ENCODE results near the gene EPAS1. TPM values are rescaled to one million over a fixed set of nuclear protein-coding genes. Genes with fewer than 3 reads are reported as not detected.

Gene EPAS1
- total RNA-seq, 1 donor, result 132 TPM

DNA sequence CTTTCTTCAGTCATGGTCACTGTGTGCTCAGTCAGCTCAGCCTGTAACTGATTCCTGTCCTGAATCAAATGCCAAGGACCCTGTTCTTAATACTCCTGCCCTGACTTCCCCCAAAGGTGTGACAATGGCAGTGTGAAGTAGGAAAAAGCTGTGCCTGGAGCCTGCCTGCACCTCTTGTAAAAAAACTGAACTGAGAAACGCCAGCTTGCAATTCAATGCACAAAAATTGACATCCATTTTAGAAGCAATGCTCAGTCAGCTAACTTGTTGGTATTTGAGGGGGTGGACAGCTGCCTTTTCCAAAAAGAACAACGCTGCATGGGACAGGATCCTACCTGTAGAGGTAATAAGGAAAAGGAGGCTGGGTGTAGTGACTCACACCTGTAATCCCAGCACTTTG, 115.9 kb downstream of the EPAS1 start:
- DNase-seq (ENCODE audit: low read depth), result no peak
- no peak overlapping the region for H3K4me3 ChIP-seq (ENCODE audit: low read depth, low read length)
- TF ChIP-seq CTCF (IDR thresholded peaks at IDR 0.05; ENCODE audit: insufficient read depth, low read depth, low read length), result no peak

DNA sequence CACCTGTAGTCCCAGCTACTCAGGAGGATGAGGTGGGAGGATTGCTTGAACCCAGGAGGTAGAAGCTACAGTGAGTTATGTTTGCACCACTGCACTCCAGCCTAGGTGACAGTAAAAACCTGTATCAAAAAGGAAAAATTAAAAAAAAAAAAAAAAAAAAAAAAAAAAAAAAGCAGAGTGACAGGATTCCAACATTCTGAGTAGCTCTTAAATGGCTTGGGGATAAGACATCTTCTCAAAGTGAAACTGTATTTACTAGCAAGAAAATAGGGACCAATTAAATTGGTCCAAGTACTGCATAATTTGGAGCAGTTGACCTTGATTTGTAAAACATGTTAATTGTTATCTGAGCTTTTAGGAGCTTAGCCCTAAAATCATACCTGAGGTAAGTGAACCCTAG, 116.4 kb downstream of the EPAS1 start:
- H3K4me3 ChIP-seq (ENCODE audit: low read depth, low read length), result no peak overlapping the region
- TF ChIP-seq CTCF (IDR thresholded peaks at IDR 0.05; ENCODE audit: insufficient read depth, low read depth, low read length), result no peak
- no peak for DNase-seq (ENCODE audit: low read depth)

DNA sequence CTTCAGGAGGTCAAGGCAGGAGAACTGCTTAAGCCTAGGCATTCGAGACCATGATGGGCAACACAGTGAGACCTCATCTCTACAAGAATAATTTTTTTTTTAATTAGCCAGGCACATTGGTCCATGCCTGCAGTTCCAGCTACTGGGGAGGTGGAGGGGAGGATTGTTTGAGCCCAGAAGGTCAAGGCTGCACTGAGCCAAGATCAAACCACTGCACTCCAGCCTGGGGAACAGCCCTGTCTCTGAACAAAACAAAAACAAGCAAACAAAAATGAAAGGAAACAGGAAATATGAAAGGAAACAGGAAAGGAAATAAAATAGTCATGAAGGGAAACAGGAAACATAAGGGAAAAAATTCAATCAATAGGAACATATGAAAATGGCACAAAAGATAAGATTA, 117.5 kb downstream of the EPAS1 start:
- TF ChIP-seq CTCF (IDR thresholded peaks at IDR 0.05; ENCODE audit: insufficient read depth, low read depth, low read length), result no peak
- H3K4me3 ChIP-seq (ENCODE audit: low read depth, low read length), result no peak overlapping the region
- no peak for DNase-seq (ENCODE audit: low read depth)

- H3K4me3 ChIP-seq (ENCODE audit: low read depth, low read length), result no peak overlapping the region
- TF ChIP-seq CTCF (IDR thresholded peaks at IDR 0.05; ENCODE audit: insufficient read depth, low read depth, low read length), result no peak
Measured at GRCh38 chr2:46416280-46416679, 119.1 kb downstream of the EPAS1 start.

GRCh38 chr2:46416739-46417403, 119.7 kb downstream of the EPAS1 start:
- DNase-seq (ENCODE audit: low read depth), result no peak
- H3K4me3 ChIP-seq (ENCODE audit: low read depth, low read length), result no peak overlapping the region
- TF ChIP-seq CTCF (IDR thresholded peaks at IDR 0.05; ENCODE audit: insufficient read depth, low read depth, low read length), result no peak

More at GRCh38 chr2:46416280-46416679, 119.1 kb downstream of the EPAS1 start:
- no peak for DNase-seq (ENCODE audit: low read depth)

GRCh38 chr2:46420945-46421344, 123.7 kb downstream of the EPAS1 start:
- no peak overlapping the region for H3K4me3 ChIP-seq (ENCODE audit: low read depth, low read length)
- no peak for TF ChIP-seq CTCF (IDR thresholded peaks at IDR 0.05; ENCODE audit: insufficient read depth, low read depth, low read length)

GRCh38 chr2:46421361-46421760, 124.2 kb downstream of the EPAS1 start:
- TF ChIP-seq CTCF (IDR thresholded peaks at IDR 0.05; ENCODE audit: insufficient read depth, low read depth, low read length), result no peak
- no peak overlapping the region for H3K4me3 ChIP-seq (ENCODE audit: low read depth, low read length)
- no peak for DNase-seq (ENCODE audit: low read depth)

More at GRCh38 chr2:46420945-46421344, 123.7 kb downstream of the EPAS1 start:
- no peak for DNase-seq (ENCODE audit: low read depth)

All from fibroblast of villous mesenchyme (primary cell).